Small intestine (tissue), 7 donors: ENCODE measurements around the gene ATG13. TPM values are rescaled to one million over a fixed set of nuclear protein-coding genes. Genes with fewer than 3 reads are reported as not detected.
A peak's percentile ranks its signal among the peaks of the same experiment; 100 is the strongest.

Experiments used
- DNase-seq, 2 donors: peaks; one replicate each; pipeline versions ENCODE4 v3.0.0 to v3.0.0-alpha.2; 2013
- FAIRE-seq: peaks from 2 replicates; lab custom pipeline; 2012; peaks lifted over from hg19 to GRCh38; lab: Jason Lieb, UNC
- H3K27ac ChIP-seq, 3 donors: one replicate each; pipeline ENCODE4 v1.5.1; 2013; ENCODE audit warnings: low read length in 2 of 3, mild to moderate bottlenecking in 2 of 3, control low read depth in 1 of 3, inconsistent platforms in 1 of 3, low read depth in 1 of 3, moderate library complexity in 1 of 3
- H3K27me3 ChIP-seq, 3 donors: one replicate each; pipeline ENCODE4 v1.6.1; 2013; ENCODE audit warnings: low read length in 3 of 3, inconsistent platforms in 1 of 3; ENCODE audit not compliant: control insufficient read depth in 3 of 3, insufficient read depth in 3 of 3
- H3K36me3 ChIP-seq, 3 donors: one replicate each; pipeline ENCODE4 v1.6.1; 2013; ENCODE audit warnings: low read length in 3 of 3, inconsistent platforms in 1 of 3, low read depth in 1 of 3, mild to moderate bottlenecking in 1 of 3, moderate library complexity in 1 of 3; ENCODE audit not compliant: control insufficient read depth in 3 of 3, insufficient read depth in 2 of 3
- H3K4me1 ChIP-seq, 3 donors: one replicate each; pipeline ENCODE4 v1.6.1; 2013; ENCODE audit warnings: low read length in 2 of 3, inconsistent platforms in 1 of 3, low read depth in 1 of 3, mild to moderate bottlenecking in 1 of 3, moderate library complexity in 1 of 3; ENCODE audit not compliant: control insufficient read depth in 3 of 3, insufficient read depth in 2 of 3
- H3K4me3 ChIP-seq, 3 donors: one replicate each; pipeline ENCODE4 v1.5.1; 2013; ENCODE audit warnings: low read length in 3 of 3, control low read depth in 1 of 3, inconsistent platforms in 1 of 3, low read depth in 1 of 3, mild to moderate bottlenecking in 1 of 3, moderate library complexity in 1 of 3
- H3K9me3 ChIP-seq, 2 donors: one replicate each; pipeline ENCODE4 v1.6.1; 2013; ENCODE audit warnings: low read depth in 1 of 2, low read length in 1 of 2; ENCODE audit not compliant: control insufficient read depth in 2 of 2, insufficient read depth in 1 of 2
- WGBS, 3 donors: extraction: QIAGEN DNeasy Blood & Tissue Kit; methylation state at CpG; one replicate each; pipeline ENCODE4 v1.1.7; 2013; 5-methylcytosine and 5-hydroxymethylcytosine counted together
- polyA plus RNA-seq, 4 donors: library from polyadenylated mRNA; stranded (reverse) in 3 of 4; unstranded in 1 of 4; fragments of 200-250 nt in 3 of 4; fragments of 120-200 nt in 1 of 4; gene quantifications; one replicate each; pipeline versions ENCODE4 v1.2.1 to v1.2.3, GENCODE V29; 2013
- donor health status: healthy with polysubstance abuse.
- donor health status: control.
- donor health status: control.
- donor health status: Bipolar disorder and iron deficiency.
- donor health status: healthy.

The ATG13 gene
- polyA plus RNA-seq, 4 donors: 35.7 to 55.3 (median 37.4) TPM

- no peaks in the 10 kb centered on the region for H3K27me3 ChIP-seq
- FAIRE-seq: no peak
- H3K36me3 ChIP-seq: peaks cover 0 to 8% (median 0%) of the 10 kb centered on the region in 3 donors
- no peak for DNase-seq
- H3K27ac ChIP-seq: no peak overlapping the region
- peaks cover 0 to 2% (median 0%) of the 10 kb centered on the region in 3 donors for H3K4me1 ChIP-seq
- no peaks in the 10 kb centered on the region for H3K9me3 ChIP-seq
- no peak overlapping the region for H3K4me3 ChIP-seq
Observed at GRCh38 chr11:46588915-46589314, 28.4 kb upstream of the ATG13 start.

- H3K36me3 ChIP-seq: peaks cover 0 to 6% (median 0%) of the 10 kb centered on the region in 3 donors
- DNase-seq (no peak), FAIRE-seq (no peak)
- peaks cover 0 to 3% (median 2%) of the 10 kb centered on the region in 3 donors for H3K4me1 ChIP-seq
- no peak overlapping the region for H3K4me3 ChIP-seq
- no peak overlapping the region for H3K27ac ChIP-seq
- 24 to 57% (median 48%) methylated on average over 11 of the region's 11 CpGs for WGBS, 3 donors
- no peaks in the 10 kb centered on the region for H3K9me3 ChIP-seq
- H3K27me3 ChIP-seq: no peaks in the 10 kb centered on the region
Observed at GRCh38 chr11:46590740-46591605, 26.4 kb upstream of the ATG13 start.

- Histone ChIP-seq H3K4me3 (peak within 1 kb of the TSS; percentile 74 to 99 (median 75)), H3K9me3 (no peaks in the 10 kb centered on the region), H3K4me1 (peaks cover 2 to 12% (median 7%) of the 10 kb centered on the region in 3 donors), H3K27me3 (no peaks in the 10 kb centered on the region), H3K36me3 (peaks cover 0 to 2% (median 0%) of the 10 kb centered on the region in 3 donors), H3K27ac (peak within 1 kb of the TSS; percentile 46 to 86 (median 79))
- peak; percentile 93 to 97 for DNase-seq
- no peak for FAIRE-seq
- 1 to 2% (median 1%) methylated on average over 54 of the region's 54 CpGs for WGBS, 3 donors
Observed at GRCh38 chr11:46593550-46594373, 23.6 kb upstream of the ATG13 start, which contains the start of gene AMBRA1. AMBRA1 (minus strand) TSS chr11:46594023; CDS start chr11:46548380, 45,643 bp downstream.

GRCh38 chr11:46594374-46594700 is 23.0 kb upstream of the ATG13 start:
- Histone ChIP-seq H3K4me3 (peak overlapping the region in 2 of 3 donors; percentile 75 to 99), H3K9me3 (no peaks in the 10 kb centered on the region), H3K27ac (peak overlapping the region; percentile 45 to 86 (median 72)), H3K27me3 (no peaks in the 10 kb centered on the region), H3K36me3 (peaks cover 0 to 2% (median 0%) of the 10 kb centered on the region in 3 donors), H3K4me1 (peaks cover 2 to 12% (median 7%) of the 10 kb centered on the region in 3 donors)
- FAIRE-seq: no peak
- WGBS, 3 donors: 34 to 40% (median 38%) methylated on average over 3 of the region's 3 CpGs
- DNase-seq: no peak

- WGBS, 3 donors: 94 to 95% (median 94%) methylated on average over 10 of the region's 10 CpGs
- Histone ChIP-seq H3K4me3 (no peak overlapping the region), H3K9me3 (no peaks in the 10 kb centered on the region), H3K4me1 (peaks cover 2 to 12% (median 7%) of the 10 kb centered on the region in 3 donors), H3K36me3 (peaks cover 0 to 2% (median 0%) of the 10 kb centered on the region in 3 donors), H3K27me3 (no peaks in the 10 kb centered on the region), H3K27ac (no peak overlapping the region)
- DNase-seq (no peak), FAIRE-seq (no peak)
Observed at GRCh38 chr11:46594785-46595184, 22.6 kb upstream of the ATG13 start.

GRCh38 chr11:46597155-46597554 is 20.2 kb upstream of the ATG13 start:
- WGBS, 3 donors: 25 to 74% (median 44%) methylated on average over 1 of the region's 1 CpG
- peaks cover 2 to 12% (median 9%) of the 10 kb centered on the region in 3 donors for H3K4me1 ChIP-seq
- H3K27me3 ChIP-seq: no peaks in the 10 kb centered on the region
- H3K9me3 ChIP-seq: no peaks in the 10 kb centered on the region
- peak overlapping the region in 2 of 3 donors; percentile 8 to 11 for H3K27ac ChIP-seq
- H3K4me3 ChIP-seq: no peak overlapping the region
- DNase-seq: peak; percentile 67 to 74
- H3K36me3 ChIP-seq: no peaks in the 10 kb centered on the region
- no peak for FAIRE-seq

GRCh38 chr11:46597609-46598219 is 19.6 kb upstream of the ATG13 start:
- H3K36me3 ChIP-seq: no peaks in the 10 kb centered on the region
- no peaks in the 10 kb centered on the region for H3K9me3 ChIP-seq
- H3K27me3 ChIP-seq: no peaks in the 10 kb centered on the region
- 61 to 80% (median 69%) methylated on average over 6 of the region's 6 CpGs for WGBS, 3 donors
- H3K4me1 ChIP-seq: peaks cover 0 to 12% (median 9%) of the 10 kb centered on the region in 3 donors
- H3K27ac ChIP-seq: peak overlapping the region in 2 of 3 donors; percentile 8 to 11
- H3K4me3 ChIP-seq: no peak overlapping the region
- DNase-seq (peak in 1 of 2 donors; percentile 21), FAIRE-seq (no peak)
